GM12872 (cell line): ENCODE results near the gene ATCAY.

Source experiments
- CTCF ChIP-seq: IDR thresholded peaks from 3 replicates; pipeline ENCODE4 v1.5.1; 2011; ENCODE audit warnings: low read depth, mild to moderate bottlenecking, low read length, moderate library complexity; ENCODE audit not compliant: insufficient read depth

The ATCAY gene

GRCh38 chr19:3880471-3881271 lies at the start of gene ATCAY:
ATCAY (plus strand) TSS chr19:3880685; CDS start chr19:3885768, 5,083 bp downstream.
- no peak for TF ChIP-seq CTCF

GRCh38 chr19:3831601-3832000 lies 48.9 kb upstream of the ATCAY start:
- TF ChIP-seq CTCF: no peak

DNA sequence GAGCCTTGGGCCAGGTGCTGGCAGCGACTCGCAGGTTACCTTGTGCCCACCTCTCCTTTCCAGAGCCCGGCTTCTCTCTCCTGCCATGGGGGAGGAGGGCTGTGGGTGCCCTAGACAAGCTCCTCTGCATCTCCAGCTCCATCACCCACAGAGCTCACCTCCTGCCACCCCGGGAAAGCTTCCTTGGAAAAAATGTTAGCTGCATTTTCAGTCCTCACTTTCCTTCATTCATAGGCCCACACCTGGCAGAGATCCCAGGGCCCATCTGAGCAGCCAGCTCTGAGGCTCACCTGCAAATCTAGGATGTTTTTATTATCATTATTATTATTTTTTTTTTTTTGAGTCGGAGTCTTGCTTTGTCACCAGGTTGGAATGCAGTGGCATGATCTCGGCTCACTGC lies 48.5 kb upstream of the ATCAY start:
- no peak for TF ChIP-seq CTCF

DNA sequence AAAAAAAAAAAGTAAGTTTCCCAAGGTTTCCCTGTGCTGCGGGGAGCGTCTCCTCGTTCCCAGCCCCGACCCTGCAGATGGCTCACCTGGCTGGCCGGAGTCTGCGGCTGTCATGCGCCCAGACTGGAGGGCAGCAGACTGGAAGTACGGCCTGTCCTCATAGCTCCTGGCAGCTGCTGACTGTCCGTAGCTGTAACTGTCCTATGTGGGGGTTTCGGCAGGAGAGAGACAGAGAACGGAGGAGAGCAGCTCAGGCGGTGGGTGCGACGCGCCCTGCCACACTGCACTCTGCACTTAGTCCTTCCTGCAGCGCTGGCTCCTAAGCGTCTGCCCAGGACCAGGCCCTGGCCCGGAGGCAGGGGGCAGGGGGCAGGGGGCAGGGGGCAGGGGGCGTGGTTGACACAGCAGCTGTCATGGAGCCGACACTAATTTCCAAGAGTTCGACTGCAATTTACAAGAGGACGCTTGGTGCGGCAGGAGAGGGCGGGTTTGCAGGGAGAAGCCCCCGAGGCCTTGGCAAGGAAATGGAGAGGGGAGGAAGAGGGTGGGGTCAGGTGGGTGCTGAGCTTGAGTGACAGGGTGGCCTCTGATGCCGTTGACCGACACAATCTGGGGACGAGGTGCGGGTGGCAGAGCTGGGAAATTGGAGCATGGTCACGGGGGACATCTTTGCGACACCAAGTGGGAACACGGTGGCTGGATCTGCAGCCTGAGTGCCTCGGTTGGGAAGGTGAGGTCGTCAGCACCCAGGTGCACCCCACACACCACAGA lies 46.7 kb upstream of the ATCAY start:
- no peak for TF ChIP-seq CTCF

- TF ChIP-seq CTCF: no peak
Observed at GRCh38 chr19:3834349-3835054, 46.0 kb upstream of the ATCAY start.

GRCh38 chr19:3835055-3835435 lies 45.4 kb upstream of the ATCAY start:
- no peak for TF ChIP-seq CTCF

GRCh38 chr19:3836887-3837286 lies 43.6 kb upstream of the ATCAY start:
- no peak for TF ChIP-seq CTCF
